Naive thymus-derived CD4-positive, alpha-beta T cell (primary cell): Measurements from ENCODE around the gene TMEM120A. TPM values are rescaled to one million over a fixed set of nuclear protein-coding genes. Genes with fewer than 3 reads are reported as not detected.

Experiments used
- ATAC-seq: fragments of 150-1000 bp; cut with Tn5 transposase; 2 replicates; pipeline ENCODE4 v1.10.0; 2021; ENCODE audit warnings: mild to moderate bottlenecking, moderate library complexity
- CTCF ChIA-PET: fragments of 350-600 bp; sonication (Branson Sonifier 250); formaldehyde crosslinking; loops from one replicate; lab custom pipeline; 2021; ENCODE audit warnings: antibody characterized with exemption; lab: Charles Lee
- POLR2A ChIA-PET: fragments of 350-600 bp; sonication (Branson Sonifier 250); formaldehyde crosslinking; loops from one replicate; lab custom pipeline; 2021; ENCODE audit warnings: antibody characterized with exemption, inconsistent platforms; lab: Charles Lee
- DNase-seq, 9 donors: peaks; one replicate each; pipeline versions ENCODE4 v3.0.0 to v3.0.0-alpha.2; 2020 to 2022; ENCODE audit warnings: mixed read lengths in 1 of 9
- H3K27ac ChIP-seq: one replicate; pipeline ENCODE4 v1.7.0; 2013; ENCODE audit warnings: mild to moderate bottlenecking, low read depth, low read length, moderate library complexity
- H3K27me3 ChIP-seq, 2 donors: one replicate each; pipeline ENCODE4 v1.7.0; 2013; ENCODE audit warnings: low read length in 2 of 2, mild to moderate bottlenecking in 2 of 2, moderate library complexity in 2 of 2; ENCODE audit not compliant: control insufficient read depth in 2 of 2, insufficient read depth in 2 of 2
- H3K36me3 ChIP-seq, 3 experiments: 1 replicate in 2 of 3; 2 replicates in 1 of 3; pipeline ENCODE4 v1.7.0; 2013; ENCODE audit warnings: low read length in 3 of 3, mild to moderate bottlenecking in 3 of 3, moderate library complexity in 1 of 3; ENCODE audit not compliant: insufficient read depth in 3 of 3, control insufficient read depth in 2 of 3
- H3K4me1 ChIP-seq, 2 donors: one replicate each; pipeline ENCODE4 v1.7.0; 2013; ENCODE audit warnings: low read length in 2 of 2, mild to moderate bottlenecking in 2 of 2, moderate library complexity in 1 of 2; ENCODE audit not compliant: control insufficient read depth in 2 of 2, insufficient read depth in 2 of 2
- H3K4me3 ChIP-seq: 2 replicates; pipeline ENCODE4 v1.7.0; 2013; ENCODE audit warnings: mild to moderate bottlenecking, low read length
- H3K9me3 ChIP-seq, 3 experiments: 1 replicate in 2 of 3; 2 replicates in 1 of 3; pipeline ENCODE4 v1.7.0; 2013; ENCODE audit warnings: low read length in 3 of 3; ENCODE audit not compliant: control insufficient read depth in 2 of 3
- H3K27ac Mint-ChIP-seq, 9 donors: one replicate each; pipeline ENCODE4 v1.8.0; 2020 to 2022; ENCODE audit warnings: mixed read lengths in 9 of 9, mild to moderate bottlenecking in 8 of 9, moderate library complexity in 5 of 9, inconsistent platforms in 2 of 9
- H3K27me3 Mint-ChIP-seq, 5 donors: one replicate each; pipeline ENCODE4 v1.8.0; 2021 to 2022; ENCODE audit warnings: mixed read lengths in 5 of 5, mild to moderate bottlenecking in 1 of 5
- H3K36me3 Mint-ChIP-seq, 5 donors: one replicate each; pipeline ENCODE4 v1.8.0; 2020 to 2022; ENCODE audit warnings: mixed read lengths in 5 of 5, mild to moderate bottlenecking in 3 of 5, inconsistent platforms in 1 of 5
- H3K4me1 Mint-ChIP-seq, 7 donors: one replicate each; pipeline ENCODE4 v1.8.0; 2020 to 2022; ENCODE audit warnings: mixed read lengths in 7 of 7, mild to moderate bottlenecking in 3 of 7, inconsistent platforms in 1 of 7
- H3K4me3 Mint-ChIP-seq, 10 donors: one replicate each; pipeline ENCODE4 v1.8.0; 2020 to 2022; ENCODE audit warnings: mild to moderate bottlenecking in 10 of 10, mixed read lengths in 10 of 10, moderate library complexity in 6 of 10, inconsistent platforms in 2 of 10
- H3K9me3 Mint-ChIP-seq, 11 donors: one replicate each; pipeline ENCODE4 v1.8.0; 2020 to 2022; ENCODE audit warnings: mixed read lengths in 11 of 11, mild to moderate bottlenecking in 4 of 11, inconsistent platforms in 1 of 11, moderate library complexity in 1 of 11
- intact Hi-C, 2 donors: fragments of 100-400 bp; cut with micrococcal nuclease; formaldehyde crosslinking; loops; one replicate each; pipeline ENCODE4 v1.15.1; 2023
- polyA plus RNA-seq, 2 donors: library from polyadenylated mRNA; unstranded; fragments of 300-500 nt; fragmentation: Illumina TruSeq; gene quantifications; one replicate each; pipeline ENCODE4 v1.2.3, GENCODE V29; 2021
- total RNA-seq, 6 experiments: library from RNA in 5 of 6; stranded (reverse) in 5 of 6; gene quantifications; 1 replicate in 5 of 6; 2 replicates in 1 of 6; pipeline ENCODE4 v1.2.3 and lab custom pipeline; 2021 to 2026

TMEM120A gene
- total and polyA plus RNA-seq, 7 experiments from 2014 or later: 19.1 to 38.6 (median 25.2) TPM

DNA sequence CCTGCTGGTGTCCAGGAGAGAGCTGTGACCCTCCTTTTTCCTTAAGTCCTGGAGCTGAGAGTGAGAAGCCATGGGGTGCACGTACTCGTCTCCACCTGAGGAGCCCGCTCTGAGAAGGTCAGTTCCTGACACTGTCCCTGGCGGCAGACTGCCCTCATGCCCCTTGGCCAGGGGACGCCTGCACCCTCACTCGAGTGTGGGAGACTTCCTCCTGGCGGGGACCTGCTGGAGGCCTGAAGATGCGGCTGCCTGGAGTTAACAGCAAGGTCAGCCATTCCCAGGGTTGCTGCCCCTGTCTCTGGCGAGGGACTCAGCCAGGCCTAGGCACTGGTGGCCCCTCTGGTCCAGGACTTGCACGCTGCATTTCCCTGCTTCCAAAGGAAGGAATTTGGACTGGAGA, 26.4 kb downstream of the TMEM120A start:
- no peak for ATAC-seq
- Mint-ChIP-seq H3K27me3 (no peaks in the 10 kb centered on the region), H3K9me3 (peaks cover 0 to 2% (median 0%) of the 10 kb centered on the region in 11 donors), H3K4me3 (no peak overlapping the region), H3K4me1 (peaks cover 0 to 17% (median 2%) of the 10 kb centered on the region in 7 donors), H3K36me3 (peaks cover 0 to 21% (median 4%) of the 10 kb centered on the region in 5 donors), H3K27ac (no peak overlapping the region)
- POLR2A ChIA-PET: no interaction called here
- Histone ChIP-seq H3K27me3 (no peaks in the 10 kb centered on the region), H3K9me3 (no peaks in the 10 kb centered on the region), H3K36me3 (peaks cover 0 to 34% (median 4%) of the 10 kb centered on the region in 3 experiments), H3K4me1 (no peaks in the 10 kb centered on the region), H3K4me3 (no peak overlapping the region), H3K27ac (no peak overlapping the region)
- DNase-seq: no peak
- intact Hi-C loops: no loop called here
- CTCF ChIA-PET: no interaction called here

- peaks cover 0 to 34% (median 4%) of the 10 kb centered on the region in 3 experiments for H3K36me3 ChIP-seq
- H3K9me3 ChIP-seq: no peaks in the 10 kb centered on the region
- Mint-ChIP-seq H3K4me3 (no peak overlapping the region), H3K4me1 (peaks cover 0 to 19% (median 4%) of the 10 kb centered on the region in 7 donors), H3K27me3 (no peaks in the 10 kb centered on the region), H3K27ac (peak overlapping the region in 1 of 9 donors; percentile 8), H3K36me3 (peaks cover 0 to 25% (median 7%) of the 10 kb centered on the region in 5 donors), H3K9me3 (peaks cover 0 to 2% (median 0%) of the 10 kb centered on the region in 11 donors)
- ATAC-seq (peak; percentile 32), DNase-seq (no peak)
- CTCF ChIA-PET: no interaction called here
- H3K4me3 ChIP-seq: no peak overlapping the region
- intact Hi-C loops: no loop called here
- no peaks in the 10 kb centered on the region for H3K27me3 ChIP-seq
- H3K4me1 ChIP-seq: no peaks in the 10 kb centered on the region
- POLR2A ChIA-PET: interaction anchor here (0.6 kb wide), 1 partner anchor 100 kb away, joined by 3 read pairs; no protein-coding TSS in a partner anchor
- no peak overlapping the region for H3K27ac ChIP-seq
Measured at GRCh38 chr7:75967487-75967997, 26.9 kb downstream of the TMEM120A start.

DNA sequence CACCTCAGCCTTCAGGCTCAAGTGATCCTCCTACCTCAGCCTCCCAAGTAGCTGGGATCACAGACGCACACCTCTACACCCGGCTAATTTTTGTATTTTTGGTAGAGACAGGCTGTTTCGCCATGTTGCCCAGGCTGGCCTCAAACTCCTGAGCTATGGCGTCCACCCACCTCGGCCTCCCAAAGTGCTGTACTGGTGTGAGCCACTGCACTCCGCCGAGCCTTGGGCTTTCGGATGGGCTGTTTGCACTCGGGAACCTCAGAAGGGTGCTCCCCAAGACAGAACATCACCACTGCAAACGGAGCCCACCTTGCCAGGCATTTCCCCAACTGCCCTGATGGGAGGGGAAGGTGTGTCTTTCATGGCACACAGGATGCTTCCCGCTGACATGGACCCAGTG, 27.3 kb downstream of the TMEM120A start:
- DNase-seq: no peak
- ATAC-seq: no peak
- H3K27me3 Mint-ChIP-seq: no peaks in the 10 kb centered on the region
- POLR2A ChIA-PET: interaction anchor here (0.6 kb wide), 1 partner anchor 100 kb away, joined by 3 read pairs; no protein-coding TSS in a partner anchor
- Histone ChIP-seq H3K4me1 (no peaks in the 10 kb centered on the region), H3K4me3 (no peak overlapping the region), H3K36me3 (peaks cover 0 to 34% (median 0%) of the 10 kb centered on the region in 3 experiments), H3K27me3 (no peaks in the 10 kb centered on the region), H3K27ac (no peak overlapping the region), H3K9me3 (no peaks in the 10 kb centered on the region)
- H3K36me3 Mint-ChIP-seq: peaks cover under 1 to 23% (median 6%) of the 10 kb centered on the region in 5 donors
- peak overlapping the region in 1 of 9 donors; percentile 8 for H3K27ac Mint-ChIP-seq
- H3K4me3 Mint-ChIP-seq: no peak overlapping the region
- intact Hi-C loops: no loop called here
- peaks cover 0 to 17% (median 4%) of the 10 kb centered on the region in 7 donors for H3K4me1 Mint-ChIP-seq
- peaks cover 0 to 2% (median 0%) of the 10 kb centered on the region in 11 donors for H3K9me3 Mint-ChIP-seq
- CTCF ChIA-PET: no interaction called here

- H3K9me3 ChIP-seq: no peaks in the 10 kb centered on the region
- H3K36me3 ChIP-seq: peaks cover 0 to 30% (median 0%) of the 10 kb centered on the region in 3 experiments
- Mint-ChIP-seq H3K4me1 (peaks cover 0 to 13% (median 4%) of the 10 kb centered on the region in 7 donors), H3K36me3 (peaks cover 2 to 26% (median 7%) of the 10 kb centered on the region in 5 donors), H3K4me3 (no peak overlapping the region), H3K9me3 (peaks cover 0 to 2% (median 0%) of the 10 kb centered on the region in 11 donors), H3K27me3 (no peaks in the 10 kb centered on the region), H3K27ac (peak overlapping the region in 1 of 9 donors; percentile 25)
- ATAC-seq (no peak), DNase-seq (no peak)
- no peaks in the 10 kb centered on the region for H3K4me1 ChIP-seq
- POLR2A ChIA-PET: interaction anchor here (0.6 kb wide), 1 partner anchor 165 kb away, joined by 3 read pairs; no protein-coding TSS in a partner anchor
- CTCF ChIA-PET: no interaction called here
- no peaks in the 10 kb centered on the region for H3K27me3 ChIP-seq
- intact Hi-C loops: no loop called here
- no peak overlapping the region for H3K4me3 ChIP-seq
- no peak overlapping the region for H3K27ac ChIP-seq
Measured at GRCh38 chr7:75966190-75966961, 28.0 kb downstream of the TMEM120A start.

GRCh38 chr7:75965617-75966016, 28.8 kb downstream of the TMEM120A start:
- no peak for ATAC-seq
- H3K27me3 ChIP-seq: no peaks in the 10 kb centered on the region
- ChIA-PET CTCF (no interaction called here), POLR2A (no interaction called here)
- H3K27ac ChIP-seq: no peak overlapping the region
- no peaks in the 10 kb centered on the region for H3K4me1 ChIP-seq
- H3K4me3 ChIP-seq: no peak overlapping the region
- intact Hi-C loops: no loop called here
- no peaks in the 10 kb centered on the region for H3K9me3 ChIP-seq
- peaks cover 0 to 30% (median 0%) of the 10 kb centered on the region in 3 experiments for H3K36me3 ChIP-seq
- peak overlapping the region in 1 of 9 donors; percentile 67 for H3K27ac Mint-ChIP-seq
- DNase-seq: no peak
- H3K9me3 Mint-ChIP-seq: peaks cover 0 to 2% (median 0%) of the 10 kb centered on the region in 11 donors
- H3K27me3 Mint-ChIP-seq: no peaks in the 10 kb centered on the region
- H3K4me1 Mint-ChIP-seq: peaks cover 0 to 13% (median 4%) of the 10 kb centered on the region in 7 donors
- H3K36me3 Mint-ChIP-seq: peaks cover 2 to 26% (median 8%) of the 10 kb centered on the region in 5 donors
- no peak overlapping the region for H3K4me3 Mint-ChIP-seq

DNA sequence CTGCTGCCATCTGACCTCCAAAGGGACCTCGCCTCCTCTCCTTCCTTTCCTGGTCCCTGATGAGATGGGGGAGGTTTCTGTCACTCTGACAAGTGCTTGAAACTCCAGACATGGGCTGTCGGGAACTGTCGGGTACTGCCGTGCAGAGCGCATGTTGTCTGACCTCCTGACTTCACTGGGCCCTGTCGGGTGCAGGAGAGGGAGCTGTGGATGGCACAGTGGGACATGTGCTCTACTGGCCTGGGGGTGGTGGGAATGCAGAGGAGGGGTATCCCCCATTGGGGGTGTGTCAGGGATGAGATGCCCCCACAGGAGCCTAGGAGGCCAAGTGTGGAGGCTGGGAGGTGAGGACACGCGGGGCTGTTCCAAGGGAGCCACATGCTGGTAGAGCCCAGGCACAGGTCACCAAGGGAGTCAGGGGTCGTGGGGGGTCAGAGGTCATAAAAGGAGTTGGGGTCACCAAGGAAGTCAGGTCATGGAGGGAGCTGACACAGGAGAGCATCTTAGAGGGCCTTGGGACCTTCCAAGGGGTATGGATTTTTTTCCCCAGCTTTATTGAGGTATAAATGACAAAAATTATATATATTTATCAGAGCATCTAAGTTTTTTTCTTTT, 30.9 kb downstream of the TMEM120A start:
- POLR2A ChIA-PET: no interaction called here
- no peak for DNase-seq
- no peak overlapping the region for H3K4me3 Mint-ChIP-seq

More for the DNA sequence above, 30.9 kb downstream of the TMEM120A start:
- intact Hi-C loops: no loop called here
- CTCF ChIA-PET: no interaction called here
- peaks cover 0 to 2% (median 0%) of the 10 kb centered on the region in 11 donors for H3K9me3 Mint-ChIP-seq
- peaks cover 2 to 24% (median 12%) of the 10 kb centered on the region in 5 donors for H3K36me3 Mint-ChIP-seq
- H3K9me3 ChIP-seq: no peaks in the 10 kb centered on the region
- no peaks in the 10 kb centered on the region for H3K27me3 ChIP-seq
- H3K4me1 ChIP-seq: no peaks in the 10 kb centered on the region
- no peak overlapping the region for H3K27ac ChIP-seq
- H3K4me3 ChIP-seq: no peak overlapping the region
- peaks cover 0 to 13% (median 3%) of the 10 kb centered on the region in 7 donors for H3K4me1 Mint-ChIP-seq
- no peaks in the 10 kb centered on the region for H3K27me3 Mint-ChIP-seq
- peak overlapping the region in 2 of 9 donors; percentile 9 to 66 for H3K27ac Mint-ChIP-seq
- H3K36me3 ChIP-seq: peaks cover 0 to 33% (median 0%) of the 10 kb centered on the region in 3 experiments
- ATAC-seq: no peak
